HL-60/S4 (cell line): ENCODE results near the gene UTP15.

Experiments
- in situ Hi-C: fragments of 300-500 bp; cut with MboI; formaldehyde crosslinking; loops from 2 replicates; pipeline ENCODE4 v1.14.3; 2022; ENCODE audit warnings: low sequenced_read_pairs

Gene UTP15

GRCh38 chr5:73619606-73620333 is 54.2 kb downstream of the UTP15 start:
- in situ Hi-C loops: no loop called here

GRCh38 chr5:73620334-73620687 is 54.8 kb downstream of the UTP15 start:
- in situ Hi-C loops: no loop called here

DNA sequence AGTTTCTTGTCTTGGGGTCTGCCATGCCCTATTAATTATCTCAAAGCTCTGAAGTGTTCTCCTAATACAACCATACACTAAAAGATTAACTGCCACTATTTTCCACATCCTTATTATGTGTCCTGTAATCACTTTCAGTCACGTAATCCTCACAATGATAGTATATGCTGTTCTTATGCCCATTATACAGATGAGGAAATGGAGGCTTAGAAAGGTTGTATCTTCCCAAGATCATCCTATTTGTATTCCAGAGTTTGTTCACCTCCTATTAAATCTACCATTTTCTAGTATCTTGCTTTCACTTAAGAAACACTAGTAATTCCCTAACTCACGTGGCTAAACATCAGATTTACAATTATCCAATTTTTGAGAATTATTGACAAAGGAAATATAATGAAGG is 57.5 kb downstream of the UTP15 start:
- in situ Hi-C loops: no loop called here

GRCh38 chr5:73623901-73624404 is 58.4 kb downstream of the UTP15 start:
- in situ Hi-C loops: no loop called here

DNA sequence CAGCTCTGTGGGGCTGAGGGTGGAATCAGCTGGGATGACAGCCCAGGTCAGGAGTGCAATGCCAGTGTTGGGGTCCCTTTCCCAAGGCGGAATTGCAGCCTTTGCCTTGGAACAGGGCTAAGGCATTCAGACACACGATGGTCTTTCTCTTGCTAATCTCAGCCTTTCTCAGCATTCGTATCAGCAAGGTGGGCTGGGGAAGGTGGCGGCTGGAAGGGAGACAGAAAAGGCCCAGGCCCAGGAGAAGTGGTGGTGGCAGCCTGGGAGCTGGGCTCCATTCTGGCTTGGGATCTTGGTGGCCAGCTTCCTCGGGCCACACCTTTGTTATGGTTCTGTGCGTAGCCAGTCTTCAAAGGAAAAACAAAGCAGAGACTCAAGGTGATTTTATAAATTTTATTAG is 59.3 kb downstream of the UTP15 start:
- in situ Hi-C loops: no loop called here

DNA sequence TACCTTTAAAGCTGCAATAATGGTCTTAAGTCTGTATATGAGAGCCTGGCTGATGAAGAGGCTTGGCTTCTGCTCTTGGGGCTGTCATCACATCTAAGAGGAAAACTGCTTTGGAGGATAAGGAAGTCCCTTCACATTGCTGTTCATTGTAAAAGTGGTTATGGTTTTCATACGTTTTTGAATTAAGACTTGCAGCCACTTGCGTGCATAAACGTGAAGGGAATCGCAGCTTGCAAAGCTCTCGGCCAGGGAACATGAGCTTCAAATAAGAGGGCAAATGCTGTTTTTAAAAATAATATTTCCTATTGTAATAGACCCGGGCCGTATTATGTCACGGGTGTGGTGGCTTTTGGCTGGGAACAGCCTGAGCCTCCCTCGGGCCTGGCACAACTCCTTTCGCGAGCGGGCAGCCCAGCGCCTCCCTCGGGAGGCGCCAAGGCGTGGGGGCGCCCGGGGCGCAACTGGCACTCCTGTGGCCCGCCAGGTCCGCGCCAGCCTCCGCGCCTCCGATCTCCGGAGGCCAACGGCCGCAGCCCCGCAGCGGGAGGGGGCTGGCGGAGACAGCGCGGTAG is 59.9 kb downstream of the UTP15 start:
- in situ Hi-C loops: no loop called here

DNA sequence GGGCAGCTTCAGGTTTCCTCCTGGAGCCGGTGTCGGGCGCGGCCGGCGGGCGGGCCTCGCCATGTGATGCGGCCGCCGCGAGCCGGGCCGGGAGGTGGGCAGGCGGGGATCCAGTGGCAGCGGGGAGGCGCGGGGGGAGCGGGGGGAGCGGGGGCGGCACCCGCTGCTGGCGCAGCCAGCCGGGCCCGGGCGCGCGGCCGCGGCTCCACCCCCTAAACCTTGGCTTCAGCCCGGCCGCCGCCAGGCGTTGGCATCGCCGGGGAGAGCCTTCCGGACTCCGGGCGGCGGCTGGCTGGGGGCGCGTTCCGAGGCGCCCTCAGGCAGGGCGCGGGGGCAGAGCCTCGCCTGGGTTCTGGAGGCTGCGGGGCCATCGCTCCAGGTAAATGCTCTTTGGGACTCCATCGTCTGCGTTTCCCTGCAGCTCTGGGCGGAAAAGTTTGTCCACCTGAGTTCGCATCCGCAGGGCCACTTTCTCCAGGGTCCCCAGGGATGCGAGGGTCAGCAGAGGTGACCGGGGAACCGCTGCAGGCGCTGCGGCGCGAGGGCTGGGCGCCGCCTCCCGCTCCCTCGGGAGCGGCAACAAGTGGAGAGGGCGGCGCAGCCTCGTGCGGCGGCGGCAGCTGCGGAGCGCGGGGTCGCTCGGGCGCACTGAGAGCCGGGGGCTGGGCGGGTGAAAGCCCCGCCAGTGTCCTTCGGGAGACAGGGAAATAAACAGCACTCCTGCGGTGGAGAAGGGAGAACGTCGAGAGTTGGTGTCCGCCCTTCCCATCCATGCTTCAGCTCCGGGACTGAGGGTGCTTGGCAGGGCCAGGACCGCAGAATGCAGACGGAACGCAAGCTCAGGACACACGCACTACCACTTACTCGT is 60.6 kb downstream of the UTP15 start, which contains the start of gene ARHGEF28:
Gene ARHGEF28, plus strand, starts transcription at position 253 of the 868 bp plus-strand sequence. CDS start 58,656 bp downstream, outside the sequence.
- in situ Hi-C loops: no loop called here

GRCh38 chr5:73626814-73627313 is 61.3 kb downstream of the UTP15 start:
- in situ Hi-C loops: no loop called here

DNA sequence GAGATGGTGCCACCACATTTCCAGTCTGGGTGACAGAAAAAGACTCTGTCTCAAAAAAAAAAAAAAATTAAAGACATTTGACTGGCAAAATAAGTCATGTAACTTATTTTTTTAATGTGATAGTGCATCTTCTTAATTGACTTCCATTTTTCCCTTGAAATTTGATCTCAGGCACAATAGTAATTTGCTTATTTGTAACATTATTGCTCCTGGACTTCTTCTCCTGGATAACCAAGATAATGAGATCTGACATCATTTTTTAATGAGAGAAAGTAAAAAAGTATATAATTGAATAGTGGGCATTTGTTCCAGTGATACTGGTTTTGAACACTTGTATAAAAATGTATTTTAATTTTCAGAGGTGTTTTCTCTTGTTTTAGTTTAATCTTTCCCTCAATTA is 63.9 kb downstream of the UTP15 start:
- in situ Hi-C loops: no loop called here

- in situ Hi-C loops: no loop called here
These were observed 65.2 kb downstream of the UTP15 start for GRCh38 chr5:73630765-73631164.

DNA sequence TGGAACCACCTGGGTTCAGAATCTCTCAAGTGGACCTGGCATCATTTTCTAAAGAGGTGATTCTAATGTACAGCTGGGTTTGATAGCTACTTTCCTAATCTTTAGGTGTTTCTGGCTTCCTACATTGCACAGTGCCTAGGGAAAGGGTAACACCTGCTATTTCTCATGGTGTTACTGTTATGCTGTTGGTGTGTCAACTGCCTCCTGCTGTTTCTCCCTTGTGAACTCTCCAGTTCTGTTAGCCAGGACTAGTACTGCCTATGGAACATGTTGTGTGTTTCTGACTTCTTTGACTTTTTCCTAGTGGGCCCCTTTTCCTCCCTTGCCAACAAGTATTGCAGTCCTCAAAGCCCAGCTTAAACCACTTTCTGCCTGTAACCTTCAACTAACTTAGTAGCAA is 66.0 kb downstream of the UTP15 start:
- in situ Hi-C loops: no loop called here
